Measurements from ENCODE around the gene RAB5B. TPM values are rescaled to one million over a fixed set of nuclear protein-coding genes. Genes with fewer than 3 reads are reported as not detected.

Gene RAB5B
- total and polyA plus RNA-seq, 10 of the 15 experiments (the other 5 are each of a cell fraction or from before 2014, with no cell fraction given) = 7.5 to 149 (median 37.8) TPM

DNA sequence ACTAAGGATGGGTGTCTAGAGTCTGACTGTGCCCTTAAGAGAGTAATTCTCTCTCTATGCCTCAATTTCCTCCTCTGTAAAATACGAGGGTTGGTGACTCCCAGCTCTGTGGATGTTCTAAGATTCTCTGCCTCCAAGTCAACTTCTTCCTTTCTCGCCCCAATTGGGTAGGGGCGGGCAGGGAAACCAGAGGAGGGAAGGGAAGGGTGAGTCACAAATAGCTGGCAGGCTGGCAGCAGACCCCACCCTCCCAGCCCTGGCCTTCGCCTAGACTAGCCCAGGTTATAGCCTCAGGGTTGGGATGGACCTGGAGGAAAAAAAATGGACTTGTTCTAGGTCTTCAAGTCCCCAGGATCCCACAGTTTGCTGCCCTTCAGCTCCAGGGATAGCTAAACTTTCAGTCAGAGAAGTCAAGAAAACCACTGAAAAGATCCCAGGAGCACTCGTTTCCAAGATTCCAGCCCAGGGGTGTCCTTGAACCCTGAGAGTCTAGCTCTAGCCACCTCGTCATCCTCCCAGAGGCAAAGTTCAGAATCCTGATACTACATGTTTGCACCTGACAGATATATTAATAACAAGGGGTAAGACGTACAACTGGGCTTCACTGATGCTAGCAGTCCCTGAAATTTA, 40.6 kb upstream of the RAB5B start:
- H3K4me2 ChIP-seq (ENCODE audit: control insufficient read depth, insufficient read depth) = peak overlapping the region; percentile 79
- H3K9ac ChIP-seq (ENCODE audit: control insufficient read depth, insufficient read depth, low read length) = no peak overlapping the region
- FAIRE-seq = no peak
- peaks cover 8% of the 10 kb centered on the region; the same call in 1 of the 2 replicates for H3K4me1 ChIP-seq (ENCODE audit: control insufficient read depth, insufficient read depth, low read length)
- H4K20me1 ChIP-seq (ENCODE audit: control insufficient read depth, insufficient read depth) = no peaks in the 10 kb centered on the region
- WGBS (ENCODE audit: insufficient coverage, insufficient replicate concordance, low lambda C conversion rate, missing lambda C conversion rate) = 89% methylated on average over 7 of the region's 7 CpGs
- peaks cover 0 to 13% of the 10 kb centered on the region in 2 experiments; a peak in 2 of 4 replicates for H3K36me3 ChIP-seq (ENCODE audit: control insufficient read depth in 2 of 2, insufficient read depth in 2 of 2, low read length in 1 of 2)
- intact Hi-C loops (cut with micrococcal nuclease; ENCODE audit: unreplicated experiment) = no loop called here
- H2AFZ ChIP-seq (ENCODE audit: control insufficient read depth, low read depth, low read length) = no peak overlapping the region
- no peak for DNase-seq (ENCODE audit: low read depth, low spot score)
- in situ Hi-C loops (cut with MboI) = no loop called here
- POLR2A ChIA-PET = interaction anchor here (0.5 to 3.9 kb wide), 16 partner anchors 13 to 218 kb away, joined by 3 to 18 read pairs (median 4); partner anchors contain the start of gene RAB5B
- RAD21 ChIA-PET (ENCODE audit: unreplicated experiment) = interaction anchor here (0.6 to 2.1 kb wide), 8 partner anchors 35 to 195 kb away, joined by 3 to 10 read pairs (median 4); partner anchors contain the start of genes ORMDL2, SARNP and SUOX
- peaks cover 20% of the 10 kb centered on the region for H3K79me2 ChIP-seq (ENCODE audit: control insufficient read depth, insufficient read depth, low read length)
- no peak overlapping the region for H3K27ac ChIP-seq (ENCODE audit: control insufficient read depth, insufficient read depth)
- SMC1A ChIA-PET (ENCODE audit: uncharacterized antibody, unreplicated experiment) = interaction anchor here (0.7 to 3.4 kb wide), 22 partner anchors 8 to 228 kb away, joined by 3 to 12 read pairs (median 4); partner anchors contain the start of genes DNAJC14, ORMDL2, RAB5B and SARNP
- H3K4me3 ChIP-seq = peak overlapping the region; percentile 99
- BruUV-seq (replicated peaks) = no TSS peak
- no peaks in the 10 kb centered on the region for H3K9me3 ChIP-seq (replicated peaks; ENCODE audit: control insufficient read depth, insufficient read depth, low read length)
- no peak for ATAC-seq
- CTCF ChIA-PET = interaction anchor here (1.0 to 4.5 kb wide), 14 partner anchors 8 to 204 kb away, joined by 3 to 20 read pairs (median 5); partner anchors contain the start of genes ORMDL2, SARNP and SUOX
- no peaks in the 10 kb centered on the region for H3K27me3 ChIP-seq (replicated peaks in 1 of 2; ENCODE audit: control insufficient read depth in 2 of 2, insufficient read depth in 2 of 2, low read length in 1 of 2)
- TF ChIP-seq TCF3 (IDR thresholded peaks at IDR 0.05; ENCODE audit: borderline replicate concordance, insufficient read depth, low read depth, low read length) (no peak), DPF2 (IDR thresholded peaks at IDR 0.05) (no peak), SUZ12 (IDR thresholded peaks at IDR 0.05; ENCODE audit: unreplicated experiment) (no peak), ZNF217 (IDR thresholded peaks at IDR 0.05) (no peak)
- TF ChIP-seq, protein P1, sequence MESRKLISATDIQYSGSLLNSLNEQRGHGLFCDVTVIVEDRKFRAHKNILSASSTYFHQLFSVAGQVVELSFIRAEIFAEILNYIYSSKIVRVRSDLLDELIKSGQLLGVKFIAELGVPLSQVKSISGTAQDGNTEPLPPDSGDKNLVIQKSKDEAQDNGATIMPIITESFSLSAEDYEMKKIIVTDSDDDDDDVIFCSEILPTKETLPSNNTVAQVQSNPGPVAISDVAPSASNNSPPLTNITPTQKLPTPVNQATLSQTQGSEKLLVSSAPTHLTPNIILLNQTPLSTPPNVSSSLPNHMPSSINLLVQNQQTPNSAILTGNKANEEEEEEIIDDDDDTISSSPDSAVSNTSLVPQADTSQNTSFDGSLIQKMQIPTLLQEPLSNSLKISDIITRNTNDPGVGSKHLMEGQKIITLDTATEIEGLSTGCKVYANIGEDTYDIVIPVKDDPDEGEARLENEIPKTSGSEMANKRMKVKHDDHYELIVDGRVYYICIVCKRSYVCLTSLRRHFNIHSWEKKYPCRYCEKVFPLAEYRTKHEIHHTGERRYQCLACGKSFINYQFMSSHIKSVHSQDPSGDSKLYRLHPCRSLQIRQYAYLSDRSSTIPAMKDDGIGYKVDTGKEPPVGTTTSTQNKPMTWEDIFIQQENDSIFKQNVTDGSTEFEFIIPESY (IDR thresholded peaks at IDR 0.05) = no peak
